ENCODE data around the gene GALNT18. TPM values are rescaled to one million over a fixed set of nuclear protein-coding genes. Genes with fewer than 3 reads are reported as not detected.

The GALNT18 gene
- polyA plus RNA-seq, 1 donor (not counting 4 experiments of a cell fraction or from before 2014, with no cell fraction given) = 27.2 TPM

DNA sequence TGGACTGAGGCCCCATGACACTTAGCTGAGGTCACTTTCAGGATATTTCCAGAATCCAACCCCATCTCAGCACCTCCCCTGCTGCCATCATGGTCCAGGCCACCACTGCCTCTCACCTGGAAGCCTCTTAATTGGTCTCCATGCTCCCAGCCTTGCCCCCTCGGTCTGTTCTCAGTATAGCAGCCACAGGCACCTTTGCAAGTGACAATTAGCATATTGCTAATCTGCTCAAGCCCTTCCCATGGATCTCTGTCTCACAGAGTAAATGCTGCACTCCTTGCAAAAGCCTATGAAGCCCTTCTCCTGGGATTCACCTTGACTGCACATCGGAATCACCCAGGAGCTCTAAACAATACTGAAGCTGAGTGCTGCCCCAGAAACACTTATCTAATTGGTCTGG, 175.2 kb downstream of the GALNT18 start:
- H3K36me3 ChIP-seq (ENCODE audit: control insufficient read depth in 2 of 2, extremely low read depth in 1 of 2, insufficient read depth in 2 of 2, low read length in 2 of 2) = peaks cover 2 to 3% of the 10 kb centered on the region in 2 experiments
- H3K4me3 ChIP-seq (ENCODE audit: control insufficient read depth in 2 of 3, extremely low read depth in 1 of 3, insufficient read depth in 2 of 3, low read depth in 1 of 3, low read length in 3 of 3) = no peak overlapping the region
- FAIRE-seq (no peak), DNase-seq (ENCODE audit: low read depth, low spot score) (no peak)
- no peak overlapping the region for H2AFZ ChIP-seq (ENCODE audit: control insufficient read depth, low read length)
- H3K9ac ChIP-seq (ENCODE audit: control insufficient read depth, extremely low read depth, insufficient read depth, low read length) = no peak overlapping the region
- H3K9me3 ChIP-seq (ENCODE audit: control insufficient read depth, low read depth, low read length) = no peaks in the 10 kb centered on the region
- dilution Hi-C loops (cut with MboI; ENCODE audit: extremely low pct_ligation_motif_present, low sequenced_read_pairs) = no loop called here
- H3K4me1 ChIP-seq (ENCODE audit: control insufficient read depth, extremely low read depth, insufficient read depth, low read length) = peaks cover 34% of the 10 kb centered on the region
- H3K79me2 ChIP-seq (ENCODE audit: control insufficient read depth, insufficient read depth, low read length) = peaks cover 10% of the 10 kb centered on the region
- TF ChIP-seq EZH2 (IDR thresholded peaks at IDR 0.05; ENCODE audit: low read length) = no peak
- TF ChIP-seq, protein P1, sequence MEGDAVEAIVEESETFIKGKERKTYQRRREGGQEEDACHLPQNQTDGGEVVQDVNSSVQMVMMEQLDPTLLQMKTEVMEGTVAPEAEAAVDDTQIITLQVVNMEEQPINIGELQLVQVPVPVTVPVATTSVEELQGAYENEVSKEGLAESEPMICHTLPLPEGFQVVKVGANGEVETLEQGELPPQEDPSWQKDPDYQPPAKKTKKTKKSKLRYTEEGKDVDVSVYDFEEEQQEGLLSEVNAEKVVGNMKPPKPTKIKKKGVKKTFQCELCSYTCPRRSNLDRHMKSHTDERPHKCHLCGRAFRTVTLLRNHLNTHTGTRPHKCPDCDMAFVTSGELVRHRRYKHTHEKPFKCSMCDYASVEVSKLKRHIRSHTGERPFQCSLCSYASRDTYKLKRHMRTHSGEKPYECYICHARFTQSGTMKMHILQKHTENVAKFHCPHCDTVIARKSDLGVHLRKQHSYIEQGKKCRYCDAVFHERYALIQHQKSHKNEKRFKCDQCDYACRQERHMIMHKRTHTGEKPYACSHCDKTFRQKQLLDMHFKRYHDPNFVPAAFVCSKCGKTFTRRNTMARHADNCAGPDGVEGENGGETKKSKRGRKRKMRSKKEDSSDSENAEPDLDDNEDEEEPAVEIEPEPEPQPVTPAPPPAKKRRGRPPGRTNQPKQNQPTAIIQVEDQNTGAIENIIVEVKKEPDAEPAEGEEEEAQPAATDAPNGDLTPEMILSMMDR (optimal IDR thresholded peaks at IDR 0.05 in 1 of 3, IDR thresholded peaks at IDR 0.05 in 1 of 3, conservative IDR thresholded peaks at IDR 0.05 in 1 of 3; ENCODE audit: extremely low read depth in 1 of 3, insufficient read depth in 2 of 3, low read length in 3 of 3) = no peak
- H3K27ac ChIP-seq (ENCODE audit: control insufficient read depth, insufficient read depth, low read length) = no peak overlapping the region
- no peaks in the 10 kb centered on the region for H3K9me1 ChIP-seq (ENCODE audit: control insufficient read depth, extremely low read depth, insufficient read depth, low read length)
- no peak overlapping the region for H3K4me2 ChIP-seq (ENCODE audit: control insufficient read depth, extremely low read depth, insufficient read depth, low read depth, low read length)
- no peaks in the 10 kb centered on the region for H3K27me3 ChIP-seq (ENCODE audit: control insufficient read depth, extremely low read depth, insufficient read depth, low read length)
- no peaks in the 10 kb centered on the region for H4K20me1 ChIP-seq (ENCODE audit: control insufficient read depth, extremely low read depth, insufficient read depth, low read length)

DNA sequence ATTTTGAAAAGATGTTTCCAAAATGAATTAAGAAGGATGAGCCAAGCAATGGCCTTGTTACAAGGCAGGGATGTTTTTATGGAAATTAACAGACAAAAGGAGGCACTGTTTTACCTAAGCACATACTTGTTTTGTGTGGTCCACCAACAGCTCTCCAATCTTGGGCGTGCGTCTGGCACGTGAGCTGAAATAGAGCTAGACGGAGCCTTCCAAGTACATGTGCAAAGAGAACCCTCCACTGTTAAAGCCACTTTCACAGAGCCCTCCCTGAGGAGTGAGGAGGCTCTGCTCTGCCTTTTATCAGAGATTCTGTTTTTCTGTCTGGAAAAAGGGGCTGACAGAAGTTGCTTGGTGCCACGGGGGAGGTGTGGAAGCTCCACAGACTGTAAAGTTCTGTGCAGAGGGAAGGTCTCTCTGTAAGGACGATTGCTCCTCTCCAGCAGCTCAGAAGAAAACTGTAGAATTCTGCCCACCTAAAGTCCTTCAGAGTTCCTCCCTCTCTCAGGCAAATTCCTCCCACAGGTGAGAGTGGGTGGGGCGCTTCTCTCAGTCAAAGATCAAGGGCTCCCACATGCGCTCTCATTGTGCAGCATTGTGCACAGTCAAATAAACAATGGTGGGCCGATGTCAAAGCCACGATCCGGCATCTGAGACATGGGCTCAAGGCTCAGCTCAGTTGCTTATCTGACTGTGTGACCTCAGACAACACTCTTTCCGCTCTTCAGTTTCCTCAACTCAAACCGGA, 176.2 kb downstream of the GALNT18 start:
- no peaks in the 10 kb centered on the region for H3K27me3 ChIP-seq (ENCODE audit: control insufficient read depth, extremely low read depth, insufficient read depth, low read length)
- dilution Hi-C loops (cut with MboI; ENCODE audit: extremely low pct_ligation_motif_present, low sequenced_read_pairs) = no loop called here
- no peak for FAIRE-seq
- H3K36me3 ChIP-seq (ENCODE audit: control insufficient read depth in 2 of 2, extremely low read depth in 1 of 2, insufficient read depth in 2 of 2, low read length in 2 of 2) = peaks cover 2 to 3% of the 10 kb centered on the region in 2 experiments
- H3K9ac ChIP-seq (ENCODE audit: control insufficient read depth, extremely low read depth, insufficient read depth, low read length) = no peak overlapping the region
- peaks cover 10% of the 10 kb centered on the region for H3K79me2 ChIP-seq (ENCODE audit: control insufficient read depth, insufficient read depth, low read length)
- H3K27ac ChIP-seq (ENCODE audit: control insufficient read depth, insufficient read depth, low read length) = no peak overlapping the region
- TF ChIP-seq EZH2 (IDR thresholded peaks at IDR 0.05; ENCODE audit: low read length) = no peak
- TF ChIP-seq, protein P1 (optimal IDR thresholded peaks at IDR 0.05 in 1 of 3, IDR thresholded peaks at IDR 0.05 in 1 of 3, conservative IDR thresholded peaks at IDR 0.05 in 1 of 3; ENCODE audit: extremely low read depth in 1 of 3, insufficient read depth in 2 of 3, low read length in 3 of 3) = no peak
- H3K9me3 ChIP-seq (ENCODE audit: control insufficient read depth, low read depth, low read length) = no peaks in the 10 kb centered on the region
- no peaks in the 10 kb centered on the region for H4K20me1 ChIP-seq (ENCODE audit: control insufficient read depth, extremely low read depth, insufficient read depth, low read length)
- no peak for DNase-seq (ENCODE audit: low read depth, low spot score)
- no peak overlapping the region for H3K4me2 ChIP-seq (ENCODE audit: control insufficient read depth, extremely low read depth, insufficient read depth, low read depth, low read length)
- H2AFZ ChIP-seq (ENCODE audit: control insufficient read depth, low read length) = no peak overlapping the region
- peaks cover 25% of the 10 kb centered on the region for H3K4me1 ChIP-seq (ENCODE audit: control insufficient read depth, extremely low read depth, insufficient read depth, low read length)
- H3K9me1 ChIP-seq (ENCODE audit: control insufficient read depth, extremely low read depth, insufficient read depth, low read length) = no peaks in the 10 kb centered on the region
- no peak overlapping the region for H3K4me3 ChIP-seq (ENCODE audit: control insufficient read depth in 2 of 3, extremely low read depth in 1 of 3, insufficient read depth in 2 of 3, low read depth in 1 of 3, low read length in 3 of 3)

Measured in keratinocyte (primary cell).